Heart left ventricle (tissue), 13 donors: Measurements from ENCODE around the gene HPF1.
"Not testable (repeated sequence)": the region's sequence is repeated elsewhere in the genome, so short reads cannot be mapped to it uniquely, and the experiment has no call there.

Source experiments
- POLR2A ChIP-seq, 2 donors: fragments of 450-650 bp; IDR thresholded peaks; one replicate each; pipeline ENCODE4 v1.6.1; 2017; ENCODE audit warnings: antibody characterized with exemption in 2 of 2, mild to moderate bottlenecking in 2 of 2, moderate library complexity in 2 of 2
- TF ChIP-seq, protein P1 (sequence below), 12 donors: fragments of 200-600 bp; sonication (generic) in 4 of 12; IDR thresholded peaks; one replicate each; pipeline versions ENCODE4 v1.5.0 to v1.8.0; 2018 to 2022; ENCODE audit warnings: antibody characterized with exemption in 12 of 12, mild to moderate bottlenecking in 5 of 12
- donor health status: ischemic (EF 13 %, LVEDD 7.1; RV severe dilation, severe dysfunction).
- donor health status: DM: no; HTN: yes; CAD: no.
- donor health status: DM: no; HTN: no; CAD: no.
- donor health status: ischemic (EF 25% LVEDD 6.9; RV normal size, moderate dysfunction).
- donor health status: ischemic (EF 25% LVEDD 5.7; RV mildly dilated, moderate dysfunction).
- donor health status: ischemic (EF 35%, LVEDD 5.7; RV mildly dilated, moderate dysfunction).
- donor health status: nonischemic (EF 11% LVEDD 7.7; RV severe dilation, severe dysfunction).
- donor health status: DM: yes; HTN: yes; CAD: no.
- donor health status: PGD.
- donor health status: ischemic (EF 29% LVEDD 5.4; RV normal size, mild dysfunction).
- donor health status: nonischemic (EF 23%, LVEDD 6.1; RV moderate dilation, normal function).

DNA sequence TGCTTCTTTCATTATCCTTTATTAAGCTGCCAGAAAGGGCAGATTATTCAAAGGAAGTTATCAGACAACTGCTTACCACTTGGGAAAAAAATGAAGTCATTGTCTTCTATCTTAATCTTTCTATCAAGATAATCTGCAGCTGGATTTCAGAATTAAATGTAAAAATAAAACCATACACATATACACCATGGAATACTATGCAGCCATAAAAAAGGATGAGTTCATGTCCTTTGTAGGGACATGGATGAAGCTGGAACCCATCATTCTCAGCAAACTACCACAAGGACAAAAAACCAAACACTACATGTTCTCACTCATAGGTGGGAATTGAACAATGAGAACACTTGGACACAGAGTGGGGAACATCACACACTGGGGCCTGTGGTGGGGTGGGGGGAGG is 19.1 kb downstream of the HPF1 start:
- TF ChIP-seq, protein P1, sequence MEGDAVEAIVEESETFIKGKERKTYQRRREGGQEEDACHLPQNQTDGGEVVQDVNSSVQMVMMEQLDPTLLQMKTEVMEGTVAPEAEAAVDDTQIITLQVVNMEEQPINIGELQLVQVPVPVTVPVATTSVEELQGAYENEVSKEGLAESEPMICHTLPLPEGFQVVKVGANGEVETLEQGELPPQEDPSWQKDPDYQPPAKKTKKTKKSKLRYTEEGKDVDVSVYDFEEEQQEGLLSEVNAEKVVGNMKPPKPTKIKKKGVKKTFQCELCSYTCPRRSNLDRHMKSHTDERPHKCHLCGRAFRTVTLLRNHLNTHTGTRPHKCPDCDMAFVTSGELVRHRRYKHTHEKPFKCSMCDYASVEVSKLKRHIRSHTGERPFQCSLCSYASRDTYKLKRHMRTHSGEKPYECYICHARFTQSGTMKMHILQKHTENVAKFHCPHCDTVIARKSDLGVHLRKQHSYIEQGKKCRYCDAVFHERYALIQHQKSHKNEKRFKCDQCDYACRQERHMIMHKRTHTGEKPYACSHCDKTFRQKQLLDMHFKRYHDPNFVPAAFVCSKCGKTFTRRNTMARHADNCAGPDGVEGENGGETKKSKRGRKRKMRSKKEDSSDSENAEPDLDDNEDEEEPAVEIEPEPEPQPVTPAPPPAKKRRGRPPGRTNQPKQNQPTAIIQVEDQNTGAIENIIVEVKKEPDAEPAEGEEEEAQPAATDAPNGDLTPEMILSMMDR (IDR thresholded peaks at IDR 0.05), result not testable (repeated sequence)
- not testable (repeated sequence) for TF ChIP-seq POLR2A (IDR thresholded peaks at IDR 0.05)
